Measurements from ENCODE around the gene NANOS1. TPM values are rescaled to one million over a fixed set of nuclear protein-coding genes. Genes with fewer than 3 reads are reported as not detected.

The NANOS1 gene
- total and polyA plus RNA-seq, 2 of the 8 experiments (the other 6 are each of a cell fraction or from before 2014, with no cell fraction given) = 3.1 to 3.9 TPM

- H3K56ac ChIP-seq (replicated peaks; ENCODE audit: insufficient read length, low read depth, low read length) = no peak overlapping the region
- no peak overlapping the region for H2AFZ ChIP-seq (ENCODE audit: low read length)
- H2BK5ac ChIP-seq (ENCODE audit: low read depth, low read length) = no peak overlapping the region
- no peak overlapping the region for H2BK120ac ChIP-seq (replicated peaks; ENCODE audit: low read depth, low read length)
- peaks cover 9% of the 10 kb centered on the region for H3K23me2 ChIP-seq (ENCODE audit: low read depth, low read length)
- H2AK5ac ChIP-seq (ENCODE audit: low read depth, low read length) = no peak overlapping the region
- H2BK15ac ChIP-seq (ENCODE audit: low read length) = no peak overlapping the region
- TF ChIP-seq POLR2AphosphoS5 (IDR thresholded peaks at IDR 0.05; ENCODE audit: low read depth, low read length) = peak; percentile 48; the same call in 1 of the 2 replicates
- no peak for TF ChIP-seq MAFK (IDR thresholded peaks at IDR 0.05; ENCODE audit: low read depth, low read length)
- H3K79me2 ChIP-seq (ENCODE audit: control insufficient read depth in 1 of 2, insufficient read depth in 2 of 2, low read length in 2 of 2) = no peaks in the 10 kb centered on the region
- H3K18ac ChIP-seq (ENCODE audit: extremely low read depth, low read length) = no peak overlapping the region
- no peak overlapping the region for H3K23ac ChIP-seq (ENCODE audit: insufficient read length)
- H3K4ac ChIP-seq (replicated peaks; ENCODE audit: insufficient read length, low read depth, low read length) = no peak overlapping the region
- H3K9me3 ChIP-seq (ENCODE audit: insufficient read depth in 2 of 2, low read depth in 1 of 2, low read length in 1 of 2) = no peaks in the 10 kb centered on the region
- POLR2A ChIA-PET (ENCODE audit: partially characterized antibody) = interaction anchor here (0.6 to 4.7 kb wide), 19 partner anchors 8 to 277 kb away, joined by 3 to 30 read pairs (median 5); partner anchors contain the start of genes CACUL1, DENND10 and EIF3A
- no peak overlapping the region for H4K91ac ChIP-seq (replicated peaks; ENCODE audit: insufficient read length, low read length)
- peaks cover 7 to 13% of the 10 kb centered on the region in 2 experiments for H4K20me1 ChIP-seq (replicated peaks in 1 of 2; ENCODE audit: control insufficient read depth in 1 of 2, insufficient read depth in 2 of 2, low read length in 2 of 2)
- no peak overlapping the region for H3K9ac ChIP-seq (replicated peaks in 1 of 4; ENCODE audit: extremely low read depth in 1 of 4, low read depth in 3 of 4, low read length in 3 of 4)
- peak overlapping the region; percentile 68 to 75 for H3K4me2 ChIP-seq (ENCODE audit: insufficient read depth in 1 of 2, low read depth in 2 of 2, low read length in 2 of 2)
- CTCF ChIA-PET (ENCODE audit: partially characterized antibody) = interaction anchor here (0.6 kb wide), 1 partner anchor 195 kb away, joined by 3 read pairs; no protein-coding TSS in a partner anchor
- H3K36me3 ChIP-seq (ENCODE audit: control insufficient read depth in 2 of 4, insufficient read depth in 4 of 4, low read length in 3 of 4) = peaks cover 6 to 32% (median 20%) of the 10 kb centered on the region in 4 experiments; a peak in 7 of 8 replicates
- H4K5ac ChIP-seq (ENCODE audit: insufficient read length, low read depth, low read length) = no peak overlapping the region
- H3K4me1 ChIP-seq (replicated peaks in 1 of 4; ENCODE audit: control insufficient read depth in 3 of 4, insufficient read depth in 4 of 4, low read length in 3 of 4) = peaks cover 0 to 3% (median 1%) of the 10 kb centered on the region in 4 experiments; a peak in 3 of 7 replicates
- H3K27ac ChIP-seq (ENCODE audit: low read depth, low read length) = no peak overlapping the region
- no peaks in the 10 kb centered on the region; the same call in 1 of the 2 replicates for H3K79me1 ChIP-seq (ENCODE audit: low read depth, low read length)
- H3K27me3 ChIP-seq (replicated peaks in 1 of 4; ENCODE audit: control insufficient read depth in 3 of 4, extremely low read depth in 1 of 4, insufficient read depth in 3 of 4, low read length in 3 of 4) = no peaks in the 10 kb centered on the region
- FAIRE-seq (no peak), DNase-seq (ENCODE audit: low read depth in 1 of 2, low spot score in 2 of 2) (peak in 1 of 2 experiments; percentile 46)
- WGBS, 2 experiments (ENCODE audit: extremely low coverage in 1 of 2, insufficient coverage in 1 of 2, insufficient read length in 1 of 2, insufficient replicate concordance in 2 of 2, low coverage in 1 of 2, low lambda C conversion rate in 2 of 2, missing lambda C conversion rate in 1 of 2) = 73% methylated on average over 7 of the region's 7 CpGs; no CpG with 5 or more reads in 1 of the 2 experiments
- H3K14ac ChIP-seq (ENCODE audit: insufficient read length) = no peak overlapping the region
- no peak overlapping the region for H2BK12ac ChIP-seq (ENCODE audit: low read depth, low read length)
- H3K4me3 ChIP-seq (ENCODE audit: extremely low read depth in 1 of 4, insufficient read depth in 2 of 4, low read depth in 3 of 4, low read length in 4 of 4) = peak overlapping the region in 2 of 4 experiments; percentile 39 to 62; a peak in 3 of 8 replicates
- H2BK20ac ChIP-seq (ENCODE audit: low read length) = no peak overlapping the region
- H4K8ac ChIP-seq (ENCODE audit: extremely low read depth, insufficient read depth, low read length) = no peak overlapping the region
Observed at GRCh38 chr10:119031496-119032059, 2.1 kb downstream of the NANOS1 start.
